Measurements from ENCODE around the gene BYSL.
A peak's percentile ranks its signal among the peaks of the same experiment; 100 is the strongest.

The BYSL gene, protein sequence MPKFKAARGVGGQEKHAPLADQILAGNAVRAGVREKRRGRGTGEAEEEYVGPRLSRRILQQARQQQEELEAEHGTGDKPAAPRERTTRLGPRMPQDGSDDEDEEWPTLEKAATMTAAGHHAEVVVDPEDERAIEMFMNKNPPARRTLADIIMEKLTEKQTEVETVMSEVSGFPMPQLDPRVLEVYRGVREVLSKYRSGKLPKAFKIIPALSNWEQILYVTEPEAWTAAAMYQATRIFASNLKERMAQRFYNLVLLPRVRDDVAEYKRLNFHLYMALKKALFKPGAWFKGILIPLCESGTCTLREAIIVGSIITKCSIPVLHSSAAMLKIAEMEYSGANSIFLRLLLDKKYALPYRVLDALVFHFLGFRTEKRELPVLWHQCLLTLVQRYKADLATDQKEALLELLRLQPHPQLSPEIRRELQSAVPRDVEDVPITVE

DNA sequence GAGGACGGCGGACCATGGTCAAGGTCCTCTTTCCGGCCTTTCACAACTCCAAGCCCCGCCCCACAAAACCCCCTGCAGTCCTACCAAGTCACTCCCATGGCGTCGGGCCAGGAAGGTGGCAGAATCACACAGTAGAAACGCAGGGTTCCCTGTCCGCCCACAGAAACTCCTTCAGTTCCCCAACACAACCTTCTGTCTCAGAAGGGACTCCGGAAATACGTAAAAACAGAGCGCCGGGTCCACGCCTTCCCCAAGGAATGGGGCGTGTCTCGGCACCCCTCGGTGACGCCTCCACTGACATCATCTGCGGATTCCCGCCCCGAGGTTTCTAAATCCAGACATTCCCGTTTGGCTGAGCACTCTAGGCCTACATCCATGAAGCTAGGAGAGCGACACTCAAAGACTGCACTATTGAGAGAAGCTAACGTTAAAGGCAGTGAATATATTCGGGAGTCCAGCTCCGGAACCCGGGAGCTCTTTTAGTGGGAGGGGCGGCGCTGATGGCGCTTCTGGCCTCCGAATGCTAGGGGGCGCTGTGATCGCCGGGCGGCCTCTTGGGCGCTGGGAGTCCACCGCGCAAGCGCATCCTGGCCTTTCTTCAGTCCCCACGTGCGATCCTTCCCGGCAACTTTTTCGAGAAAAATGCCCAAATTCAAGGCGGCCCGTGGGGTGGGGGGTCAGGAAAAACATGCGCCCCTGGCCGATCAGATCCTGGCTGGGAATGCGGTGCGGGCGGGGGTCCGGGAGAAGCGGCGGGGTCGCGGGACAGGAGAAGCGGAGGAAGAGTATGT, at the start of gene BYSL, which contains the start of gene MED20:
TSS of gene BYSL (plus strand) at position 579 of the 791 bp plus-strand sequence. CDS start at position 643, 64 bp downstream.
TSS of gene MED20 (minus strand) at position 219 of the 791 bp plus-strand sequence. CDS start at position 98, 121 bp downstream.
- peak; percentile 93 for DNase-seq (ENCODE audit: low spot score)

DNA sequence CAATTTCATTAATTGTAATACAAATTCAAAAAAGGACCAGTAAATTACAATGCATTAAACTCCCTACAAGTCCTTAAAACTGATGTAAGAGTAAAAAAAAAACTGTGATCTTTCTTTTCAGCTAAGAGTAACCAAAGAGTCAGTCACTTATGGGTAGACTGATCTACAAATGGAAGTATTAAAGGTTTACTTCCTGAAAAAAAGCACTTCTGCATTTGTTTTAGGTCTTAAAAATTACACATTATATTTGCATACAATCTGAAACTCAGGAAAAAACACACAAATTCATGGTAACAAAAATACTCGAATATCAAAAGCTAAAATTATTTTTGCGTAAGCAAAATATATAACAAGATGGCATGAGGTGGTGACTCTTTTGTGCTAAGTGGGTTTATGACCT, 49.6 kb upstream of the BYSL start:
- DNase-seq (ENCODE audit: low spot score), result no peak

DNA sequence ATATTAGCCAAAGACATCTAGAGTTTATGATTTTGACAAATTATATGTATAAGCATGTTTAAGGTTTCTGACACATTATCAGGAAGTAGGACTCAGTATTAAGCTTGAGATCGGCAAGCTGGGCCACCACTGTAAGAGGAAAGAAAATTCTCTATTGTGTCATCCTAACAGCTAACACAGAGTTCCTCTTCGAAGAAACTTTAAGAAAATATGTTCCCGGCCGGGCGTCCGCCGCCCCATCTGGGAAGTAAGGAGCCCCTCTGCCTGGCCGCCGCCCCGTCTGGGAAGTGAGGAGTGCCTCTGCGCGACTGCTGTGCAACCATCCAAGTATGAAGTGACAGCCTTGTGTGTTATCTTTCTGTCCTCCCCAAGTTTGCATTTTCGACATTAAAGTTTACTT, 49.2 kb upstream of the BYSL start:
- DNase-seq (ENCODE audit: low spot score), result no peak

DNA sequence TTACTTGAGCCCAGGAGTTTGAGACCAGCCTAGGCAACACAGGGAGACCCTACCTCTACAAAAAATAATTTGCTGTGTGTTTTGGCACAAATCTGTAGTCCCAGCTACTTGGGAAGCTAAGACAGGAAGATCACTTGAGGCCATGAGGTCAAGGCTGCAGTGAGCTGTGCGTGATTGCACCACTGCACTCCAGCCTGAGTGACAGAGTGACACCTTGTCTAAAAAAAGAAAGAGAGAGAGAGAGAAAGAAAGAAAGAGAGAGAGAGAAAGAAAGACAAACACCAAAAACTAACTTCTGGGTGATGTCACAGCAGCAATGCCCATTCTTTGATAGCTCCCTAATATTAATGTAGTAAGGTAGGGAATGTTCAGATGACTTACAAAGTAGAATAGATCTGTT, 46.6 kb upstream of the BYSL start:
- no peak for DNase-seq (ENCODE audit: low spot score)

DNA sequence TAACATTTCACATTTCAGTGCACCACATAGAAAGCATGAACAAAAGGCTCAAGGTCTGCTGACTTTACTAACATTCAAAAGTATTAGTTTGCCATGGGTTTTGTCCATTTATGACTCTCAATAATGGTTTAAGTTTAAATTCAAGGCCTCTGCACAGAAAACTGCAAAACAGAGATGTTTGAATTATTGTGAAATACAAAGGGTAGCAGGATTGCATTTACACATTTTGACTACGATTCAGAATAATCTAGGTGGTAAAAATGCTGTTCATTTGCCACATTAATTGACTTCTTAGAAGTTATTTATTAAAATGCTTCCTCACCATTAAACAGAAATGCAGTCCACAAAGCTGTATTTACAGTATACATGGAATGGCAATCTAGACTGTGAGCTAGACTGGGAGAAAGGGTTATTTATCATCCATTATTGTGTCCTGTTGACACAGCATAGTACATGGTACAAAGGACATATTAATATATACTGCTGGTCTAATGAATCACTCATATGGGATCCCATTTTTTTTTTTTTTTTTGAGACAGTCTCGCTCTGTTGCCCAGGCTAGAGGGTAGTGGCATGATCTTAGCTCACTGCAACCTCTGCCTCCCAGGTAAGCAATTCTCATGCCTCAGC, 44.1 kb upstream of the BYSL start:
- DNase-seq (ENCODE audit: low spot score), result no peak

DNA sequence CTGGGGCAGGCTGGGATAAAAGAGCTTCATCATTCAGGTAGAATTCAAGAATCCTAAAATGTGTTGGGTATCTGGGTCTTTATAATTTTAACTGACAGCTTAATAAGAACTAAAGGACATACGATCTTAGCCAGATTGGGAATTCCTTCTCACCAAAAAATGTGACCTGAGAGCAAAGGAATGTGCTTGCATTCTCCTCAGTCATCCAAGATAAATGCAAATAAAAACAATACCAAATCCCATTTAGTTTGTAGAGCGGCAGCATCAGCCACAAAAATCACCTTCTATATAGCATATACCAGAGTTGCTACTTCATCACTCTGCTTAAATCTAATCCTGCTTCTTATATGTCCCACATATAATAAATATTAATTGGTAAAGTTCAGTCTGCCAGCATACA, 43.1 kb upstream of the BYSL start:
- no peak for DNase-seq (ENCODE audit: low spot score)

DNA sequence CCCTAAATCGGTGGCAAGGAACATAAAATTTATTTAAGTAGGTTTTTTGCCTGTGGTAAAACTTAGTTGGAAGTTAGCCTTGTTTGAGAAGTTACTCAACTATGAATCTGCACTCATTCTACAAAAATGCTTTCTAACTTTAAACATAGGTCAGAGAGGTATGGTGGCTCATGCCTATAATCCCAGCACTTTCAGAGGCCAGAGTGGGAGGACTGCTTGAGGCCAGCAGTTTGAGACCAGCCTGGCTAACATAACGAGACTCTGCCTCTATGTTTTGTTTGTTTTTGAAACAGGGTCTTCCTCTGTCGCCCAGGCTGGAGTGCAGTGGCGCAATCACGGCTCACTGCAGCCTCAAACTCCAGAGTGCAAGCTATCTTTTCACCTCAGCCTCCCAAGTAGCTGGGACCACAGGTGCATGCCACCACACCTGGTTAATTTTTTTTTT, 42.3 kb upstream of the BYSL start:
- no peak for DNase-seq (ENCODE audit: low spot score)

DNA sequence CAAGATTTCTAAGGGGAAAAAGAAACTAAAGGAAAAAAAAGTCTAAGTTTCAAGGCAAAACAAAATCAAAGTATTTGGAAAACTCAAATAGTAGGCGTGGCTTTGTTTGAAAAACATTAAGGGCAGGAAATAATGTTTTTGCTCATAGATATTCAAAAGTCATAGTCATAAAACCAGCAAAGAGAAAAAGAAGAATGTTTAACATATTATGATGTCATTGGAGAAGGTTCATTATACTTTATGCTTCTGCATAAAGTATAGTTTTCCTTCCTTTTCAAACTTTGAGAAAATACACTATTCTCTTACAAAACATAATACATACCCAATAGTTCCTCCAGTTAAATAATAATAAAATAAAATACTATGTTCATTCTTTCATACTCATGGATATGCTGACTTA, 39.8 kb upstream of the BYSL start:
- no peak for DNase-seq (ENCODE audit: low spot score)

DNA sequence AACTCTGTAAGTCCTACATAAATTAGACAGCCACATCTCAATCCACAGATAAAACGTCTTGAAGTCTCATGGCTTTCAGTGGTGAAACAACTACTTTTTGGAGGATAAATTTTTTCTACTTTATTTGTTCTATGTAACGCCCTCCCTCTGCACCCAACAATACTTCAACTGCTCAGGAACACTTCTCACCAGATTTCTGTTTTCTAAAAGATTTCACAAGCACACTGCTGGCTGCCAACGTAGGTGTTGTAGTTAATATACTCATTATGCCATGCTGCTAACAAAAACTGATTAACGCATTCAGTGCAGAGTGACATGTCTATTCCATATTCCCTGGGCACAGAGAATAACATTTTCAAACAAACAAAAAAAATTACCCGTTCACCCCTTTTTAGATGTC, 36.3 kb upstream of the BYSL start:
- DNase-seq (ENCODE audit: low spot score), result no peak

DNA sequence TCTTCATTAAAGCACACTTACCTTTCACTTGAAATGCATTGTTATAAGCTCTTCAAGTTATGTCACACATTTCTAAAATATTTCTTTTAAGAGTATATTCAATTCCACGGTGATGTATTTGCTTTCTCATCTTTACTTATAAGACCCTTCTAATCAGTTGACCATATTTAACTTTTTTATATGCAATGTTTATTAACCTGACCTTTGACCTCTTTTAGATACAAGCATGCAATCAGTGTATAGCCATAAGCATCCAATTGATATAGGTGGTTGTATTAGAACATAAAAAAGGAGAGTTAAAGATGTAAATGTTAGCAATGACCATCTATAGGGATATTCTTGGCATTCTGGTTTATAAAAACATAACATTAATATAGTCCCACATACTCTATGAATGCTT, 35.4 kb upstream of the BYSL start:
- no peak for DNase-seq (ENCODE audit: low spot score)

DNA sequence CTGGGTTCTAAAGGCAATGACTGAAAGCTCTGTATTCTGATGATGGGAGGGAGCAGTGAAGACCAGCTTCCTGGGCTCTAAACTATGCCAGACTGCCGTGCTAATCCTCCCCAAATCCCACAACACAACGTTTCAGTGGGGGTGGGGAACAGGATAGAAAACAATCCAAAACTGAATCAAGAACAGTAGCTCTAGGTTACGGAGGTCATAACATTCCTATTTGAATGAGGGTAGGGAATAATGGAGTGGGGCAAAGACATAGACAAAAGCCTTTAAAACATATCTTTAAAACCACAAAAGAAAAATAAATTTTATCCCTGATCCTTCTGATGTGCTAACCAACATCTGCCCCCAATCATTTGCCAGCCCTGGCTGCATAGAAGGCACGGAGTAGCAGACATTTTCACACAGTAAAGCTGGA, 34.0 kb upstream of the BYSL start:
- no peak for DNase-seq (ENCODE audit: low spot score)

DNA sequence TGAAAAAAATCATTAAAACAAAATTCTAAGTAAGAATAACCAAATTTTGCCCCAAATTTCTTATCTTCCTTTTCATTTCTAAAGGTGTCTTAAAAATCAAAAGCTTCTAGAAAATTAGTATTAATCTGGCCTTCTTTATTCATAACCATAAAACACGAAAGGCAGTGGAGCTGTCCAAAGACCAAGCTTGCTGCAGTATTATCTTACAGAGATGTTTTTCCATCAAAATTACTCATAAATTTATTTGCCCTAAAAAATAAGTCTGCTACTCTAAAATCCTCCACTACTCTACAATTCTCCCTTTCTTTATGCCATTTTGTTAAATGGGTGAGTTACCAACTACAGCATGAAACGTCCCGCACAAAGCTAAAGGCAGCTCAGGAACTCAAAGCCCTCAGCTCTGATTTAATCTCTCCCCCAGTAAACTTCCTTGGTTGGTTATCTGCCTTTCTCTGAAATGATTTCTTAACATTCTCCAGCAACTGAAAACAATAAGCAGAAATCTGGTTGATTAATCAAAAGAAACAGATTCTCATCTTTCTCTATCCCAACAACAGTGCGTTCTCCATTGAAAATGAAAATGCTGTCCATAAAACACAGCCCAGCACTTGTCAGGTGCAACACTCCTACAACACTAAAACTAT, 28.3 kb upstream of the BYSL start:
- no peak for DNase-seq (ENCODE audit: low spot score)

DNA sequence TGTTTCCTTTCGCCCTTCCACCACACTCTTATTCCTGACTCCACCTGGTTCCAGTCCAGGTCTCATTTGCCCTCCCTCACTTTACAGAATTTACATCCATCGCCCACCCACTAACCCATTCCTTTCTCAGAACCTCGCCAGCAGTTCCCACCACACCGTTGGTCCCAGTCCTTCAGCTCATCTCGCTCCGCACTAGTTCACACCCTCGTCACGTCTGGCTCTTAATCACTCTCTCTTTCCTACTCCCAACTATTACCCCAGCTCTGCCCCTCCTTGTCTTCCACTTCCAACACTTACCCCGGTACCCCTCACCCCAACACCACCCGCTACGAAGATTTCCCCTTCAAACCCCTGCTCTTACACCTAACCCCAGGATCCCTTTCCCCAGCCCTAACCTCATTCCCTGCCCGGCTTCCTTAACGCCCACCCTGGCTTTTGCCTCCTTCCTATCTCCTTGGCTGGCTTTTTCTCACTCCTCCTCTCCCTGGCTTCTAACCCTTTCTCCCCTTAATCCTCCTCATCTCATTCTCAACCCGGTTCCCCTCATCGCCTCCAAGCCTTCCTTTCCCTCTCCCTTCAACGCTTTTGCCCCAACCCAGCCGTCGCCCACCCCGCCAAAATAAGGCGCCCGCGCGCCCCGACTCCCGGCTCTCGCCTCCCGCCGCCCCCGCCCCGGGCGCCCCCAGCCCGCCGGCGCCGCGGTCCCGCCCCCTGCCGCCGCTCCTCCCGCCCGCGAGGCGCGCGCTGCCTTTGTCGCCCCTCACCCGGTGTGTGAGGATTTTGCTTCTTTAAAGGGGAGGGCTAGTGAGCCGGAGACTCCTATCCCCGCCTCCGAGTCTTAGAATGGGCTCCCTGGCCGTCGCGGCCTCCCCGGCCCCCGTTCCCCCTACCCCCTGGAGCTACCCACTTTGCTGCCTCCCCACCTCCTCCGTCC, 26.7 kb upstream of the BYSL start:
- no peak for DNase-seq (ENCODE audit: low spot score)

DNA sequence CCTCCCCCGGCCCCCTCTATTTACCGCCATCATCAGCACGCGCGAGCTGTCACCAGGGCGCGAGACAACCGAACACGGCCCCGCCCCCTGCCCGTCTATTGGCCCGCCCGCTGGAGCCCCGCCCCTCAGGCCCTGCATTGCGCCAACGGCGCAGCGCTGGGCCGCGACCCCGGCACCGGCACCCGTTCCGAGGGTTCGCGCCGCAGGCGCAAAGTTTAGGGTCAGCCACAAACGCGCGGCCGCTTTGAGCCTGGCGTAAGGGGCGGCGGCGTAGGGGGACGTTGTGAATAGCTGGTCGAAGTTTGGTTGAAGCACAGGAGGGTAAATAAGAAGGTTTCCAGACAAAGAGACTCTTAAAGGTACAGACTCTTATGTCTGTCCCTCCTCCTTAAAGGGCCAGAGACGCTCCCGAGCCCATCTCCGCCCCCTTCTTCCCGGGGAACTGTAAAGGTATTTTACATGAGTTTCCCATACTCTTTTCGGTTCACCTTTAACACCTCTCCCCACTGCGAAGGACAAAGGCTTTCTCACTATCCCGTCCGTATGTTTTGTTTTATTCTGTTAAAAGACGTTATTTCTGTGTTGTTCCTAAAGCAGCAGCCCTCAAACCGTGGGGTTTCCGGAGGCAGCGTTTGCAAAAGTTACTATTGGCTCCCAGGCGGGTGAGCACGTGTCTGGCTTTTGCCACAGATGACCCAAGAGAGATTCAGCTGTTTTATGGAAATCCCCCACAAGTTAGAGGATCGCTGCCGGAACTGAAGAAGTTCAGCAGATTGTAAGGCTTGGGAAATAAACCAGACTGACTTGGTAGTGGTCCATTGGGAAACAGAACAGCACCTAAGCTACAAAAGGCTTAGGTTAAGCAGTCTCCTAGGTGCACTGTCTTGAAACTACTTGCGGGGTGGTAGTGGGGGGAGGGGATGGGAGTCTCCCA, 25.7 kb upstream of the BYSL start, which contains the start of gene USP49:
TSS of gene USP49 (minus strand) at position 76 of the 934 bp plus-strand sequence. CDS start 88,392 bp downstream, outside the sequence.
- peak; percentile 83 for DNase-seq (ENCODE audit: low spot score)

DNA sequence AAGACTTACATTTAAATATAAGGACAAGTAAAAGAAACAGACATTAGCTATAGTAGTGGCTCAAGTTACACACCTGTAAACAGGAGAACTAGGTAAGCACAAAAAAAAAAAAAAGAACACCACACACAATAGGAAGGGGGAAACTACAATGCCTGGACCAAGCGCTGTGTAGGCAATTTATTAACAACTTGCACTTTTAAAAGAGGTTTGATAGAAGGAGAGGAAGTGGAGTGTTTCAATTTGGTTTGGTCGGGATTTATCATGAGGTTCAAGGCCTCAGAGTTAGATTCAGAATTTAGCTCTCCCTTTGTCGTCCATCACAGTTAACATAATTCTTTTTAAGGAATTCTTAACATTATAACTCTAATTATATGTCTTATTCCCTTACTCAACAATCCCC, 25.0 kb upstream of the BYSL start:
- no peak for DNase-seq (ENCODE audit: low spot score)

DNA sequence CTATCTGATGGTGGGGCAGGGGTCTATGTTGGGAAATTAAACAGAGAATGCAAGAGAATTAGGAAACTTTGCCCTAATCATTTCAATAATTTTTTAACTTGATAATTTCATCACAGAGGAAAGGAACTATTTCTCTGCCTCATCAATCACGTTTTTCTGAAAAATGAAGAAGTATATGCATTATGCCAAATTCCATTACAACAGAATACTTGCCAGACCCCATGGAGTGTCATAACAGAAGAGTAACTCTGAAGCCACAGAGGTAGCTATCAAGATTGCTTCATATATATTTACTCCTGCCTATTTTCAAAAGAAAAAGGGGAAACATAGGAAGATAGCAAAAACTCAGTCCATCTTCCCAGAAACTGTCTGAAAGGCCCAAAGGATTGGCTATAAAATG, 20.4 kb upstream of the BYSL start:
- no peak for DNase-seq (ENCODE audit: low spot score)

DNA sequence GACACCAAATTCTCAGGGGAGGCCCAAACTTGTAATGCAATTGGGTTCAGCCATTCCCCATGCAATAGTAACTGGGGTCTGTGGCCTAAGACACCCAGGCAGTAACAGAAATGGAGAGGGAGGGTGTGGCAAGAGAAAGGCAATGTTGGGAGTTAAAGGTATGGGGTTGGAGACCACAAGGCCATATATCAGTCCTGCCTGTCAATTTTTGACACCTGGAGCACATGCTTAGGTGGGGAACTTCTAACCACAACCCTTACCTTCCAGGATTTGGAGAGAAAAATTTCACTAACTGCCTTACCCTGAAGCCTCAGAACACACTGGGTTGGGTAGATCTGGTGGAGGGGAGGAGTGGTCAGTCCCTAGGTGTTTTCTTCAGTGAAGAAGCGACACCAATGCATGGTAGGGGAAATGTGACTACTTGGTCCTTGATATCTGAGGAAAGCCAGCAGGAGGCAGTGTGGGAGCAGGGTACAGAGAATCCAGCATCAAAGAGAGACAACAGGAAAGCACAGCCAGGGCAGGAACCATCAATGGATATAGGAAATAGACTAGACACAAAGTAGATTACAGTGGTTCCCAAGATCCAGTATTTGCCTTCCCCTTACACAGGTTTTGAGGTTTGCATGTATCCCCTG, 19.3 kb upstream of the BYSL start:
- peak; percentile 64 for DNase-seq (ENCODE audit: low spot score)

DNA sequence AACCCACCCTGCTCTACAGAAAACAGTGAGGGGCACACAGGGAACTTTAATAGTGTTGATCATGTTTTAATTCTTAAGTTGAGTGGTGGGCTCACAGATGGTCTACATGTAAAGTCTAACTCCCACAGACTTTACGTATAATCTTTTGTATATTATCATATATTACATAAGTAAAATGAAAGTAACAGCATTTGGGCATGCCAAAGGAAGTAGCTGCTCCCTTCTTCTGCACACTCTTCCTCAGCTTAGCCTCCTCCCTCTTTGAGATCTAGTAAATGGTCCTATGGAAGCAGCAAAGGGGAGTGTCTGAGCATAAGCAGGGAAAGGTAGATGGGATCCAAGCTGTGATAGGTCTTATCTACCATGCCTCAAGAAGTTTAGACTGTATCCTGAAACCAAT, 11.6 kb upstream of the BYSL start:
- no peak for DNase-seq (ENCODE audit: low spot score)

DNA sequence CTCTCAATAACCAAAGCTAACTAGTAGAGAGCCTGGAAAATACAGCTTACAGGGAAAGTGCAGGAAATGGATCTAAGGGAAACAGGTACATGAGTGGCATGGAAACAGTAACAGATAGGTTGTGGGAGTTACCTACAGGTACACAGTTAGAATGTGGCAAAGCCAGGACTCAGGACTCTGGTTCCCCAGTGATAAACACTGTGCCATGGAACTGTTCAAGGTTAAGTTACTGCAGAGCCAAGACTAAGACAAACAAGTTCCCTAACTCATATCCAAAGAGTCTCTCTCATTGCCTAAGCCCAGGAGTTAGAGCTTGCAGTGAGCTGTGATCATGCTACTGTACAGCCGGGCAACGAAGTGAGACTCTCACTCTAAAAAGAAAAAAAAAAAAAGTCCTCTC, 7.0 kb upstream of the BYSL start:
- DNase-seq (ENCODE audit: low spot score), result no peak
